Breast epithelium (tissue), 3 donors: ENCODE data around the gene DYNC1LI2.

ENCODE experiments used
- CTCF ChIP-seq, 3 donors: fragments of 450-650 bp; IDR thresholded peaks; one replicate each; pipeline ENCODE4 v1.5.1; 2016 to 2017; ENCODE audit warnings: antibody characterized with exemption in 3 of 3, mild to moderate bottlenecking in 3 of 3, moderate library complexity in 3 of 3
- POLR2A ChIP-seq: fragments of 450-650 bp; IDR thresholded peaks from one replicate; pipeline ENCODE4 v1.6.1; 2016; ENCODE audit warnings: antibody characterized with exemption, mild to moderate bottlenecking, moderate library complexity

- TF ChIP-seq POLR2A = no peak
- TF ChIP-seq CTCF (IDR thresholded peaks at IDR 0.05) = no peak
These were observed 44.9 kb downstream of the DYNC1LI2 start for GRCh38 chr16:66706506-66706880.
